PC-9 (cell line): ENCODE data around the gene ASPN.

Source experiments
- CTCF ChIP-seq: fragments of 200-600 bp; sonication (generic); conservative IDR thresholded peaks from 2 replicates; pipeline ENCODE4 v1.6.1; 2017; ENCODE audit warnings: mixed run types, antibody characterized with exemption, mild to moderate bottlenecking, moderate library complexity
- EZH2 ChIP-seq: fragments of 200-600 bp; sonication (generic); IDR thresholded peaks from 2 replicates; pipeline ENCODE4 v1.8.0; 2017; ENCODE audit warnings: antibody characterized with exemption, low read depth

GRCh38 chr9:92520837-92521236 lies 38.5 kb upstream of the ASPN start:
- TF ChIP-seq CTCF = no peak
- TF ChIP-seq EZH2 = no peak
